Measurements from ENCODE around the gene GPBP1. TPM values are rescaled to one million over a fixed set of nuclear protein-coding genes. Genes with fewer than 3 reads are reported as not detected.

GPBP1 gene
- total RNA-seq, 1 donor: 56.8 TPM

DNA sequence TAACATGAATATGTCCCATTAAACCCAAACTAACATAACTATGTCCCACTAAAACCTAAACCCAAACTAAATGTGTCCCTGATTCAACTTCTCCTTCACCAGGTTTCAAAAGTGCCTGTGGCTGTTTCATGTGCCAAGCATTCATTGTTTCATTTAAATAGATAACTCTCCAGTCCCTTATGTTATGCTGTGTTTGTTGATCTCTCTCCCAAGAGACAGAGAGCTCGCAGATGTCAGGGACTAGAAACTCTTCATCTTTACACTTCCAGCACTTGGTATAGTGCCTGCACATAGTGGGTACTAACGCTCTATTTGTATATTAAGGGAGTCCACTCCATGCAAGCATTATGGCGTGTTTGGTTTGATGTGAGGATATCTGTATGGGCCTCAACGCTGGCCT, 118.0 kb downstream of the GPBP1 start:
- Histone ChIP-seq H3K9me3 (ENCODE audit: low read depth, low read length) (no peaks in the 10 kb centered on the region), H2AFZ (ENCODE audit: low read length) (no peak overlapping the region), H3K36me3 (ENCODE audit: insufficient read depth, low read length) (no peaks in the 10 kb centered on the region), H3K27me3 (ENCODE audit: insufficient read depth, low read length) (no peaks in the 10 kb centered on the region), H3K27ac (ENCODE audit: low read depth, low read length) (no peak overlapping the region), H3K4me1 (ENCODE audit: insufficient read depth, low read length) (no peaks in the 10 kb centered on the region), H3K4me3 (ENCODE audit: insufficient read depth, low read length) (no peak overlapping the region), H3K4me2 (ENCODE audit: insufficient read depth, low read length) (no peak overlapping the region), H3K79me2 (ENCODE audit: insufficient read depth, low read length) (no peaks in the 10 kb centered on the region), H4K20me1 (ENCODE audit: insufficient read depth, low read length) (no peaks in the 10 kb centered on the region)
- TF ChIP-seq, protein P1, sequence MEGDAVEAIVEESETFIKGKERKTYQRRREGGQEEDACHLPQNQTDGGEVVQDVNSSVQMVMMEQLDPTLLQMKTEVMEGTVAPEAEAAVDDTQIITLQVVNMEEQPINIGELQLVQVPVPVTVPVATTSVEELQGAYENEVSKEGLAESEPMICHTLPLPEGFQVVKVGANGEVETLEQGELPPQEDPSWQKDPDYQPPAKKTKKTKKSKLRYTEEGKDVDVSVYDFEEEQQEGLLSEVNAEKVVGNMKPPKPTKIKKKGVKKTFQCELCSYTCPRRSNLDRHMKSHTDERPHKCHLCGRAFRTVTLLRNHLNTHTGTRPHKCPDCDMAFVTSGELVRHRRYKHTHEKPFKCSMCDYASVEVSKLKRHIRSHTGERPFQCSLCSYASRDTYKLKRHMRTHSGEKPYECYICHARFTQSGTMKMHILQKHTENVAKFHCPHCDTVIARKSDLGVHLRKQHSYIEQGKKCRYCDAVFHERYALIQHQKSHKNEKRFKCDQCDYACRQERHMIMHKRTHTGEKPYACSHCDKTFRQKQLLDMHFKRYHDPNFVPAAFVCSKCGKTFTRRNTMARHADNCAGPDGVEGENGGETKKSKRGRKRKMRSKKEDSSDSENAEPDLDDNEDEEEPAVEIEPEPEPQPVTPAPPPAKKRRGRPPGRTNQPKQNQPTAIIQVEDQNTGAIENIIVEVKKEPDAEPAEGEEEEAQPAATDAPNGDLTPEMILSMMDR (IDR thresholded peaks at IDR 0.05; ENCODE audit: extremely low read depth, low read depth, low read length): no peak
- DNase-seq (ENCODE audit: insufficient read length, low spot score, missing footprints): no peak

DNA sequence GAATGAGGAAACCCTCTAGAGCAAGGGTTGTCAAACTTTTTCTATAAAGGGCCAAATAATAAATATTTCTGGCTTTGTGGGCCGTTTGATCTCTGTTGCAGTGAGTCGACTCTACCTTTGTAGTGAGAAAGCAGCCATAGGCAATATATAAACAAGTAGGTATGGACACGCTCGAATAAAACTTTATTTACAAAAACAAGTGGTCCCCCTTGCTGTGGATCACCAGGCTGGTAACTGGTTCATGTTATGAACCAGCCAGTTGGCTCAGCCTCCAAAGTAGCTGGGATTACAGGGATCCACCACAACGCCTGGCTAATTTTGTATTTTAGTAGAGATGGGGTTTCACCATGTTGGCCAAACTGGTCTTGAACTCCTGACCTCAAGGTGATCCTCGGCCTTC, 118.5 kb downstream of the GPBP1 start:
- Histone ChIP-seq H3K27me3 (ENCODE audit: insufficient read depth, low read length) (no peaks in the 10 kb centered on the region), H3K4me1 (ENCODE audit: insufficient read depth, low read length) (no peaks in the 10 kb centered on the region), H3K36me3 (ENCODE audit: insufficient read depth, low read length) (no peaks in the 10 kb centered on the region), H3K27ac (ENCODE audit: low read depth, low read length) (no peak overlapping the region), H3K79me2 (ENCODE audit: insufficient read depth, low read length) (no peaks in the 10 kb centered on the region), H3K4me2 (ENCODE audit: insufficient read depth, low read length) (no peak overlapping the region), H3K9me3 (ENCODE audit: low read depth, low read length) (no peaks in the 10 kb centered on the region), H3K4me3 (ENCODE audit: insufficient read depth, low read length) (no peak overlapping the region), H2AFZ (ENCODE audit: low read length) (no peak overlapping the region), H4K20me1 (ENCODE audit: insufficient read depth, low read length) (no peaks in the 10 kb centered on the region)
- no peak for DNase-seq (ENCODE audit: insufficient read length, low spot score, missing footprints)
- TF ChIP-seq, protein P1 (IDR thresholded peaks at IDR 0.05; ENCODE audit: extremely low read depth, low read depth, low read length): no peak

DNA sequence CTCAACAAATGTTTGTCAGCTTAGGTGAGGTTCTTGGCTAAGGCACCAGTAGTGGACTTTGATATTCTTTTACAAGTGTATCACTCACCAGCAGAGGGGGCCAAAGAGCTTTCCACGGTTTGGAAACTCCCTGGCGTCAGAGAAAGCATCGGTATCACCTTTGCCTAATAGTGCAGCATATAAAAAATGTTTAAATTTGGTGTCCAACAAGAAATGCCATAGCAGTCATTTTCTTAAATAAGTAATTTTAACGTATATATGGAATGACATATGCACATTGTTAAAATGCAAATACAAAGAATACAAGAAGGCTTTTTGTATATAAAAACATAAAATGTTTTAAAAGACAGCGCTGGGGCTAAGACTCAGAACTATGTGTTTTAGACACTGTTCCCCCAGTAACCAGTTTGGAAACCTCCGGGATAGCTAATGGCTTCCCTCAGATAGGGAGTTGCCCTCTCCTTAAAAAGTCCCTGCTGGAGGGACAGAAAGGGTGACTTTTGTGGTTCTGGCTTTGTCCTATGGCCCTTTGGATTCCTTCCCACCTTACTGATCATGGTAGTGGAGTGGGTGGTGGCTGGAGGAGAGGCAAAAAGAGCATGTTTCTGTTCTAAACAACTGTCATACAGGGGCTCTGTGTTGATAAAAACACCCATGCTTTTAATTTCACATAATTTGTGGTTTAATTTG, 124.6 kb downstream of the GPBP1 start:
- no peaks in the 10 kb centered on the region for H3K36me3 ChIP-seq (ENCODE audit: insufficient read depth, low read length)

DNA sequence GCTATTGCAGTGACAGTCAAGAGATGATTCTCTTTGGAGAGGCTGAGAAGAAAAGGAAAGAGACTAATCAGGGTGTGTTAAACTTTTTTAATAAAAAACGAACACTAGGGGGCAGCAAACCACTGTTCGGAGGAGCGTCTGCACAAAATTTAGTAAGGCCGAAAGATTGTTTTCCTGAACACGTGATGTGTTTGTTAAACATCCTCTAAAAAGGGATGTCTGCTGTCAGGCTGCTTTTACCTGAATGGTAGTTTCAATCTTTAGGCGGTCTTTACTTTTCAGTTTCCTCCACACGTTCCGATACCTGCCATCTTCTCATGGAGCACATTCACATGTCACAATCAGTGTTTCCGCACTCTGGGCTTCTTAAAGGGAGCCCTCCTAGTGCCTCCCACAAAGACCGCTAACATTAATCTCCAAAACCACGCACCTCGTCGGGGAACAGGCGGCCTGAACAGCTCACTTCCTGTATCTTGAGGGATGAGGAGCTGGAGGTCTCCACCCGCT, 125.2 kb downstream of the GPBP1 start:
- Histone ChIP-seq H3K79me2 (ENCODE audit: insufficient read depth, low read length) (no peaks in the 10 kb centered on the region), H3K9me3 (ENCODE audit: low read depth, low read length) (no peaks in the 10 kb centered on the region), H2AFZ (ENCODE audit: low read length) (peak overlapping the region; percentile 58), H3K27me3 (ENCODE audit: insufficient read depth, low read length) (no peaks in the 10 kb centered on the region), H3K4me3 (ENCODE audit: insufficient read depth, low read length) (peak overlapping the region; percentile 34), H3K4me1 (ENCODE audit: insufficient read depth, low read length) (peaks cover 14% of the 10 kb centered on the region), H4K20me1 (ENCODE audit: insufficient read depth, low read length) (no peaks in the 10 kb centered on the region), H3K27ac (ENCODE audit: low read depth, low read length) (peak overlapping the region; percentile 69), H3K36me3 (ENCODE audit: insufficient read depth, low read length) (no peaks in the 10 kb centered on the region), H3K4me2 (ENCODE audit: insufficient read depth, low read length) (peak overlapping the region; percentile 76)
- TF ChIP-seq, protein P1 (IDR thresholded peaks at IDR 0.05; ENCODE audit: extremely low read depth, low read depth, low read length): peak; percentile 64
- DNase-seq (ENCODE audit: insufficient read length, low spot score, missing footprints): no peak

More for the DNA sequence above, 124.6 kb downstream of the GPBP1 start:
- Histone ChIP-seq H3K27me3 (ENCODE audit: insufficient read depth, low read length) (no peaks in the 10 kb centered on the region), H3K4me1 (ENCODE audit: insufficient read depth, low read length) (peaks cover 14% of the 10 kb centered on the region), H3K4me3 (ENCODE audit: insufficient read depth, low read length) (peak overlapping the region; percentile 26), H2AFZ (ENCODE audit: low read length) (peak overlapping the region; percentile 35), H3K9me3 (ENCODE audit: low read depth, low read length) (no peaks in the 10 kb centered on the region), H3K79me2 (ENCODE audit: insufficient read depth, low read length) (no peaks in the 10 kb centered on the region), H4K20me1 (ENCODE audit: insufficient read depth, low read length) (no peaks in the 10 kb centered on the region), H3K4me2 (ENCODE audit: insufficient read depth, low read length) (peak overlapping the region; percentile 76), H3K27ac (ENCODE audit: low read depth, low read length) (peak overlapping the region; percentile 69)
- peak; percentile 79 for DNase-seq (ENCODE audit: insufficient read length, low spot score, missing footprints)
- TF ChIP-seq, protein P1 (IDR thresholded peaks at IDR 0.05; ENCODE audit: extremely low read depth, low read depth, low read length): peak; percentile 84
